ENCODE data around the gene BPIFB6. TPM values are rescaled to one million over a fixed set of nuclear protein-coding genes. Genes with fewer than 3 reads are reported as not detected.

BPIFB6 gene
- total and polyA plus RNA-seq, 7 donors: not detected

DNA sequence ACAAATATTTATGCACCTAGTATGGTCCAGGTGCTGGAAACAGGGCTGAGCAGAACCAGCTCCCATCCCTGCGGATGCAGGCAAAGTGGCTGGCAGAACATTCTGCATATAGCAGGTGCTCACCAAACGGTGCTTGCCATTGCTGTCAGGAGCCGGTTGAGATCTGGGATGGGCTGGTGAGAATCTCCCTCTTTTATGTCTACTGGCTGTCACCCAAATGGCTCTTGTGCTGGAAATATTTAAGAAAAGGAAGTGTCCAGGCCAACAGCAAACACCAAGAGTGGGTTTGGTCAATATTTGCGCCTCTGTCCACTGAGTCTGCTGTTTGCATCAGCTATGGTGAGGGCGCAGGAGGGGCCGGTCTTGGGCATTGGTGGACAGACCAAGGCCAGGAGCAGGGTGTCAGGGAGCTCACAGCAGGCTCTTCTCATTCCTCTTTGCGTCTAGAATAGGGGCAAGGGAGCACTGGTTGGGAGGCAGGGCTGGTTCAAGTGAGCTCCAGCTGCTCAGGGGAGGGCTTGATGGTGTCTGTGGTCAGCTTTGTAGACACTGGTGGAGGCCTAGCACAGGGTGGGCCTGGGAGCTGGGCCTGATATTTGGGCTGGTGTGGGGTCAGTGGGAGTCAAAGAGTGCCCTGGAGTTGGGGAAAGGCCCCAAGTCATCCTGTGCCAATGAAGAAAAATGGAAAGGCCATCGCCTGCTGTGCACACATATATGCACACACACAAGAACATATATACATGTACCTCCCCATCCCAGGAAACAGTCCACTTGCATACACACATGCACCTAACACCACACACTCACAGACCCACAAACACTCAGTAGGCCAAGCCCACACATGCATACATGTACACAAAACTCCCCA lies 25.3 kb upstream of the BPIFB6 start:
- no peaks in the 10 kb centered on the region for H3K36me3 ChIP-seq
- no peak for DNase-seq
- H3K27me3 ChIP-seq: no peaks in the 10 kb centered on the region
- H3K27ac ChIP-seq: no peak overlapping the region
- 61 to 79% methylated on average over 8 of the region's 8 CpGs for WGBS, 2 donors
- no peaks in the 10 kb centered on the region for H3K9me3 ChIP-seq
- no peak for TF ChIP-seq POLR2AphosphoS5 (IDR thresholded peaks at IDR 0.05)
- TF ChIP-seq, protein P1, sequence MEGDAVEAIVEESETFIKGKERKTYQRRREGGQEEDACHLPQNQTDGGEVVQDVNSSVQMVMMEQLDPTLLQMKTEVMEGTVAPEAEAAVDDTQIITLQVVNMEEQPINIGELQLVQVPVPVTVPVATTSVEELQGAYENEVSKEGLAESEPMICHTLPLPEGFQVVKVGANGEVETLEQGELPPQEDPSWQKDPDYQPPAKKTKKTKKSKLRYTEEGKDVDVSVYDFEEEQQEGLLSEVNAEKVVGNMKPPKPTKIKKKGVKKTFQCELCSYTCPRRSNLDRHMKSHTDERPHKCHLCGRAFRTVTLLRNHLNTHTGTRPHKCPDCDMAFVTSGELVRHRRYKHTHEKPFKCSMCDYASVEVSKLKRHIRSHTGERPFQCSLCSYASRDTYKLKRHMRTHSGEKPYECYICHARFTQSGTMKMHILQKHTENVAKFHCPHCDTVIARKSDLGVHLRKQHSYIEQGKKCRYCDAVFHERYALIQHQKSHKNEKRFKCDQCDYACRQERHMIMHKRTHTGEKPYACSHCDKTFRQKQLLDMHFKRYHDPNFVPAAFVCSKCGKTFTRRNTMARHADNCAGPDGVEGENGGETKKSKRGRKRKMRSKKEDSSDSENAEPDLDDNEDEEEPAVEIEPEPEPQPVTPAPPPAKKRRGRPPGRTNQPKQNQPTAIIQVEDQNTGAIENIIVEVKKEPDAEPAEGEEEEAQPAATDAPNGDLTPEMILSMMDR (IDR thresholded peaks at IDR 0.05): no peak
- TF ChIP-seq POLR2A (IDR thresholded peaks at IDR 0.05): no peak
- TF ChIP-seq EP300 (IDR thresholded peaks at IDR 0.05): no peak
- intact Hi-C loops (cut with DNase I): no loop called here
- H3K4me3 ChIP-seq: no peak overlapping the region
- no peaks in the 10 kb centered on the region for H3K4me1 ChIP-seq

DNA sequence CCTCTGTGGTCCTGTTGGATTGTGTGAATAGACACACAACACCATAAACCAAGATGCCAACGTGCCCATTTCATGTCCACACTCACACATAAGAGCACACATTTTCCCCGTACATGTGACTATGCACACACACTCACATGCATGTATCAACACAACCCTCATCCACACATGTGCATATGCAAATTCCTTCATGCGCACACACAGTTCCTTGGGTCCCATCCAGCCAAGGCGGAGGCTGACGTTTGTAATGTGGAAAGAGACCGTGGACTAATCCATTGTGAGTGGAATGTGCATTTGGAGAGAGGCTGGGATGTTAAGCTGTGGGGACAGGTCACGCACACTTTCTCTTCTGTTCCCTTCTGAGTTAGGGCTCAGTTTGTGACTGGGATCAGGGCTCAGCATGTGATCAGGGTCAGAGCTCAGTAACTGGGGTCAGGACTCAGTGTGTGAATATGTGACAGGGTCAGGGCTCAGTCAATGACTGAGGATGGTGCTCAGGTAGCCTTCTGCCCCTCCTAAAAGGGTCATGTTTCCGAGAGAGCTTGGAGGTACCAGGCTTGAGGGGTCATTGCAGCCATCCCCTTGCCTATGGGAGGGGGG lies 24.6 kb upstream of the BPIFB6 start:
- TF ChIP-seq POLR2A (IDR thresholded peaks at IDR 0.05) (no peak), EP300 (IDR thresholded peaks at IDR 0.05) (no peak), POLR2AphosphoS5 (IDR thresholded peaks at IDR 0.05) (no peak)
- TF ChIP-seq, protein P1 (IDR thresholded peaks at IDR 0.05): no peak
- Histone ChIP-seq H3K4me1 (no peaks in the 10 kb centered on the region), H3K36me3 (no peaks in the 10 kb centered on the region), H3K27me3 (no peaks in the 10 kb centered on the region), H3K27ac (no peak overlapping the region), H3K4me3 (no peak overlapping the region), H3K9me3 (no peaks in the 10 kb centered on the region)
- intact Hi-C loops (cut with DNase I): no loop called here
- WGBS, 2 donors: 75 to 90% methylated on average over 8 of the region's 8 CpGs
- no peak for DNase-seq

DNA sequence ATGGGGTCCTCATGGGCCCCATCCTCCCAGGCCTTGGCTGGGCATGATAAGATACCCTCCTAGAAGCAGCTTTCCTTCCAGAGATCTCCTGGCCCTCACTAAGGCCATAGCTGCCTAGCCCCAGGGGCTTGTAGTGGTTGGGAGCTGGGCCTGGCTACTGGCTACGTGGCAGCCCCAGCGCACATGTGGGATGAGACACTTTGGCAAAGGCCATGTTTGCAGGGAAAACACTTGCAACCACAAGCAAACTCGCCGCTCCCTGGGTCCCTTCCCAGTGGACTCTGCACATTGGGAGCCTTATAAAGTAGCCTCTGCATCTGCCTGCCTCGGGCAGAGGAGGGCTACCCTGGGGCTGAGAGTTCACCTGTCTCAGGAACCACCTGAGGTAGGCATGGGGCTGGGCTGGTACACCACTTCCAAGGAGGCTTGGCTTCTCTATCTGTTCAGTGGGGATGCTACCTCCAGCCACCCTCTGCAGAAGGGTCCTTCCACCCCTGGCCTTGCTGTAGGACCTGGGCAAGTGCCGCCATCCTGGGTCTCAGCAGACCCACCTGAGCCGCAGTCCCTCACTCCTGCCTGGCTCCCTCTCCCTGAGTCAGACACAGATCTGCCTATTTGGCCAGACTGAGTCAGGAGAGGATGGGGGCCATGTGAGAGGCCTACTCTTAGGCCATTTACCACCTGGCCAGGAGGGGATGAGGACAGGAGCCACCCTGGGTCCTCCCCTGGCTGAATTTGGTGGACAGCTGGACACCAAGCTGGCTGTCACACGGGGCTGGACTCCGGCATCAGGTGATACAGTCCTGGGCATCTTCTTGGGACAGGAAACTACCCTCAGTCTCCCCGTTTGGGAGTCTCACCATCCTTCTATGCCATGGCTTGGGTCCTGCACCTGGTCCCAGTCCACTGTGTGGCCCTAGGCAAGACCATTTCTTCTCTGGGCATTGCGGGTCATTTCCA lies 23.8 kb upstream of the BPIFB6 start, which contains the start of gene BPIFB2:
TSS of gene BPIFB2 (plus strand) at position 329 of the 960 bp plus-strand sequence. CDS start 871 bp downstream, outside the sequence.
- H3K9me3 ChIP-seq: no peaks in the 10 kb centered on the region
- H3K36me3 ChIP-seq: no peaks in the 10 kb centered on the region
- no peaks in the 10 kb centered on the region for H3K4me1 ChIP-seq
- no peak for TF ChIP-seq POLR2A (IDR thresholded peaks at IDR 0.05)
- TF ChIP-seq EP300 (IDR thresholded peaks at IDR 0.05): no peak
- TF ChIP-seq, protein P1 (IDR thresholded peaks at IDR 0.05): no peak
- no peak for TF ChIP-seq POLR2AphosphoS5 (IDR thresholded peaks at IDR 0.05)
- H3K4me3 ChIP-seq: no peak within 1 kb of the TSS
- intact Hi-C loops (cut with DNase I): no loop called here
- no peaks in the 10 kb centered on the region for H3K27me3 ChIP-seq
- DNase-seq: no peak
- WGBS, 2 donors: 74 to 85% methylated on average over 11 of the region's 11 CpGs
- H3K27ac ChIP-seq: no peak within 1 kb of the TSS

DNA sequence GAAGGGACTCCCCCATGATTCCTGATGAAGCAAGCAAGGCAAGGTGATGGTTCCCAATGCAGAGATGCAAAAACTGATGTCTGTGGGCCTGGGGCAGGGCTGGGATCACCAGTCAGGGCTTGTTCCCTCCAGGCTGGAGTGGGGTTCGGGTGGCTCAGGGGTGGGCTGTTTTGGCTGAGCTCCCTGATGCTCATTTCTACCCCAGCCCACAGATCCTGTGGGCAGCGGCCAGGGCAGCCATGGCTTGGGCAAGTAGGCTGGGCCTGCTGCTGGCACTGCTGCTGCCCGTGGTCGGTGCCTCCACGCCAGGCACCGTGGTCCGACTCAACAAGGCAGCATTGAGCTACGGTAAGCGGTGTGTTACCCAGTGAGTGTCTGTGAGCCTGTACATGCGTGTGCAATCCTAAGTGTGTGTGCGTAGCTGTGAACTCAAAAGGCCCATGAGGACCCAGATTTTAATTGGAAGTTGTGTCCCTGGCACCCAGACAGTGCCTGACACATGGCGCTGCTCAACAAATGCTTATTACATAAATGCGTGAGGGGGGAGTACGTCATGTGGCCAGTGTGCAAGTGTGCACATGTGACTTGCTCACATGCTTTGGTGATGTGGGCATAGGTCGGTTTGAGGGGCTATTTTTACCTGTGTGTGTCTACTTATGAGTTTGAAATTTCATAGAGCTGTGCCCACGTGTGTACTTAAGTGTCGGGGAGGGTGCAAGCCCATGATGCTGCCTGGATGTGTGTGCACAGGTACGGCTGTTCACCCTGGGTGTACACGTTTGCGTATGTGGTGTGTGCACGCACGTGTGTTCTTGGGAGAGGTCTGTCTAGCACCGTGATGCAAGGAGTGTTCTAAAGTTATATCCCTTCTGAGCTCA lies 22.9 kb upstream of the BPIFB6 start:
- DNase-seq: no peak
- Histone ChIP-seq H3K27ac (no peak overlapping the region), H3K27me3 (no peaks in the 10 kb centered on the region), H3K4me1 (no peaks in the 10 kb centered on the region), H3K36me3 (no peaks in the 10 kb centered on the region), H3K9me3 (no peaks in the 10 kb centered on the region), H3K4me3 (no peak overlapping the region)
- intact Hi-C loops (cut with DNase I): no loop called here
- TF ChIP-seq POLR2AphosphoS5 (IDR thresholded peaks at IDR 0.05): no peak
- TF ChIP-seq EP300 (IDR thresholded peaks at IDR 0.05): no peak
- 79 to 88% methylated on average over 23 of the region's 23 CpGs for WGBS, 2 donors

All from sigmoid colon (tissue), 7 donors.